ENCODE data around the gene MBTPS1.
A peak's percentile ranks its signal among the peaks of the same experiment; 100 is the strongest.

Gene MBTPS1

GRCh38 chr16:84116720-84117493 lies at the start of gene MBTPS1:
Gene MBTPS1 (minus strand): TSS chr16:84116942. CDS start chr16:84101783, 15,159 bp downstream.
- DNase-seq = peak; percentile 93 to 94

GRCh38 chr16:84165746-84166145 lies 49.0 kb upstream of the MBTPS1 start:
- DNase-seq = no peak

- DNase-seq = no peak
Measured at GRCh38 chr16:84161801-84162200, 45.1 kb upstream of the MBTPS1 start.

GRCh38 chr16:84161037-84161436 lies 44.3 kb upstream of the MBTPS1 start:
- no peak for DNase-seq

GRCh38 chr16:84159800-84160199 lies 43.1 kb upstream of the MBTPS1 start:
- no peak for DNase-seq

- no peak for DNase-seq
Measured at GRCh38 chr16:84159007-84159406, 42.3 kb upstream of the MBTPS1 start.

- peak; percentile 13 to 24 for DNase-seq
Measured at GRCh38 chr16:84156342-84156784, 39.6 kb upstream of the MBTPS1 start.

- no peak for DNase-seq
Measured at GRCh38 chr16:84155771-84156170, 39.0 kb upstream of the MBTPS1 start.

GRCh38 chr16:84155226-84155625 lies 38.5 kb upstream of the MBTPS1 start:
- no peak for DNase-seq

- DNase-seq = no peak
Measured at GRCh38 chr16:84153660-84154214, 37.0 kb upstream of the MBTPS1 start.

- DNase-seq = no peak
Measured at GRCh38 chr16:84150926-84151325, 34.2 kb upstream of the MBTPS1 start.

GRCh38 chr16:84144859-84145639 lies 28.3 kb upstream of the MBTPS1 start, which contains the start of the genes DNAAF1 and HSDL1:
Gene DNAAF1 (plus strand): TSS chr16:84145308. CDS start chr16:84145441, 133 bp downstream.
Gene HSDL1 (minus strand): TSS chr16:84145177. CDS start chr16:84131321, 13,856 bp downstream.
- DNase-seq = peak; percentile 65 to 70

GRCh38 chr16:84144209-84144858 lies 27.6 kb upstream of the MBTPS1 start:
- peak; percentile 40 to 45 for DNase-seq

GRCh38 chr16:84143784-84144199 lies 27.1 kb upstream of the MBTPS1 start:
- no peak for DNase-seq

- no peak for DNase-seq
Measured at GRCh38 chr16:84143081-84143480, 26.3 kb upstream of the MBTPS1 start.

GRCh38 chr16:84141143-84141670 lies 24.5 kb upstream of the MBTPS1 start:
- DNase-seq = peak; percentile 33 to 49

GRCh38 chr16:84139628-84140258 lies 23.0 kb upstream of the MBTPS1 start:
- DNase-seq = no peak

- DNase-seq = peak; percentile 70 to 82
Measured at GRCh38 chr16:84138824-84139627, 22.3 kb upstream of the MBTPS1 start.

- no peak for DNase-seq
Measured at GRCh38 chr16:84138500-84138823, 21.7 kb upstream of the MBTPS1 start.

GRCh38 chr16:84137769-84138357 lies 21.1 kb upstream of the MBTPS1 start:
- DNase-seq = no peak

- no peak for DNase-seq
Measured at GRCh38 chr16:84137287-84137686, 20.5 kb upstream of the MBTPS1 start.

All from Kasumi-1 (cell line).